Activated T-cell treated with anti-CD3 and anti-CD28 coated beads, Interleukin-2, amount 50 U/mL, for 48 hours (primary cell): ENCODE data around the gene CASR.

Experiments used
- DNase-seq, 2 experiments: peaks; one replicate each; pipeline ENCODE4 v3.0.0-alpha.2; 2020

Gene CASR

GRCh38 chr3:122258757-122259371 is 75.4 kb downstream of the CASR start:
- DNase-seq: peak; percentile 75 to 79

GRCh38 chr3:122260206-122260605 is 76.7 kb downstream of the CASR start:
- no peak for DNase-seq

GRCh38 chr3:122263058-122263457 is 79.6 kb downstream of the CASR start:
- DNase-seq: no peak

GRCh38 chr3:122263974-122264588 is 80.6 kb downstream of the CASR start:
- no peak for DNase-seq

- no peak for DNase-seq
Measured at GRCh38 chr3:122265957-122266356, 82.5 kb downstream of the CASR start.

GRCh38 chr3:122268257-122269024 is 85.0 kb downstream of the CASR start:
- DNase-seq: no peak

- DNase-seq: no peak
Measured at GRCh38 chr3:122269045-122269444, 85.6 kb downstream of the CASR start.

GRCh38 chr3:122271246-122271898 is 87.9 kb downstream of the CASR start:
- DNase-seq: no peak

GRCh38 chr3:122272879-122273278 is 89.4 kb downstream of the CASR start:
- DNase-seq: no peak

GRCh38 chr3:122273498-122273897 is 90.0 kb downstream of the CASR start:
- DNase-seq: peak in 1 of 2 experiments; percentile 25

- no peak for DNase-seq
Measured at GRCh38 chr3:122281891-122282290, 98.4 kb downstream of the CASR start.

GRCh38 chr3:122283796-122284445 is 100.5 kb downstream of the CASR start:
- DNase-seq: no peak

- no peak for DNase-seq
Measured at GRCh38 chr3:122284486-122284885, 101.0 kb downstream of the CASR start.

- no peak for DNase-seq
Measured at GRCh38 chr3:122294359-122294758, 110.9 kb downstream of the CASR start.

GRCh38 chr3:122295266-122296062 is 112.0 kb downstream of the CASR start:
- no peak for DNase-seq

- DNase-seq: peak; percentile 44 to 46
Measured at GRCh38 chr3:122298239-122298638, 114.8 kb downstream of the CASR start.

- DNase-seq: no peak
Measured at GRCh38 chr3:122299215-122299614, 115.7 kb downstream of the CASR start.

GRCh38 chr3:122299872-122300460 is 116.5 kb downstream of the CASR start:
- peak; percentile 33 to 43 for DNase-seq

GRCh38 chr3:122301063-122301462 is 117.6 kb downstream of the CASR start:
- no peak for DNase-seq

GRCh38 chr3:122305818-122306621 is 122.6 kb downstream of the CASR start:
- DNase-seq: no peak

GRCh38 chr3:122306622-122306953 is 123.1 kb downstream of the CASR start:
- DNase-seq: no peak
